Muscle layer of colon (tissue), 2 donors: ENCODE measurements around the gene AHCYL2.
"Not testable (repeated sequence)": the region's sequence is repeated elsewhere in the genome, so short reads cannot be mapped to it uniquely, and the experiment has no call there.

Experiments used
- H3K27ac ChIP-seq: one replicate; pipeline ENCODE4 v1.7.0; 2013; ENCODE audit warnings: low read depth, mild to moderate bottlenecking, low read length, moderate library complexity
- H3K27me3 ChIP-seq, 2 donors: one replicate each; pipeline ENCODE4 v1.7.0; 2013; ENCODE audit warnings: low read length in 2 of 2, mild to moderate bottlenecking in 2 of 2; ENCODE audit not compliant: insufficient read depth in 2 of 2, control insufficient read depth in 1 of 2
- H3K36me3 ChIP-seq: one replicate; pipeline ENCODE4 v1.7.0; 2013; ENCODE audit warnings: mild to moderate bottlenecking, low read length; ENCODE audit not compliant: insufficient read depth
- H3K4me1 ChIP-seq: one replicate; pipeline ENCODE4 v1.7.0; 2013; ENCODE audit warnings: mild to moderate bottlenecking, low read length; ENCODE audit not compliant: insufficient read depth
- H3K4me3 ChIP-seq, 2 donors: one replicate each; pipeline ENCODE4 v1.7.0; 2013; ENCODE audit warnings: low read length in 2 of 2, low read depth in 1 of 2, mild to moderate bottlenecking in 1 of 2, moderate library complexity in 1 of 2
- H3K9ac ChIP-seq: one replicate; pipeline ENCODE4 v1.7.0; 2013; ENCODE audit warnings: low read length
- H3K9me3 ChIP-seq: one replicate; pipeline ENCODE4 v1.7.0; 2013; ENCODE audit warnings: mild to moderate bottlenecking, low read length
- donor health status: abdominal sarcoma.
- donor health status: Adenocarcinoma of cecum.

The AHCYL2 gene

GRCh38 chr7:129362496-129362895 lies 137.7 kb downstream of the AHCYL2 start:
- H3K36me3 ChIP-seq = no peaks in the 10 kb centered on the region
- no peaks in the 10 kb centered on the region for H3K9me3 ChIP-seq
- no peak overlapping the region for H3K9ac ChIP-seq
- no peaks in the 10 kb centered on the region for H3K4me1 ChIP-seq
- no peaks in the 10 kb centered on the region for H3K27me3 ChIP-seq
- H3K27ac ChIP-seq = no peak overlapping the region
- H3K4me3 ChIP-seq = no peak overlapping the region

- Histone ChIP-seq H3K4me1 (no peaks in the 10 kb centered on the region), H3K36me3 (no peaks in the 10 kb centered on the region), H3K27ac (no peak overlapping the region), H3K4me3 (no peak overlapping the region), H3K9ac (no peak overlapping the region), H3K27me3 (no peaks in the 10 kb centered on the region), H3K9me3 (no peaks in the 10 kb centered on the region)
Measured at GRCh38 chr7:129367349-129367699, 142.5 kb downstream of the AHCYL2 start.

- Histone ChIP-seq H3K9me3 (no peaks in the 10 kb centered on the region), H3K27me3 (no peaks in the 10 kb centered on the region), H3K27ac (no peak overlapping the region), H3K4me3 (no peak overlapping the region), H3K36me3 (no peaks in the 10 kb centered on the region), H3K4me1 (no peaks in the 10 kb centered on the region), H3K9ac (no peak overlapping the region)
Measured at GRCh38 chr7:129367700-129368388, 143.0 kb downstream of the AHCYL2 start.

- H3K4me1 ChIP-seq = no peaks in the 10 kb centered on the region
- no peaks in the 10 kb centered on the region for H3K36me3 ChIP-seq
- no peaks in the 10 kb centered on the region for H3K27me3 ChIP-seq
- no peak overlapping the region for H3K9ac ChIP-seq
- no peak overlapping the region for H3K4me3 ChIP-seq
- no peak overlapping the region for H3K27ac ChIP-seq
- no peaks in the 10 kb centered on the region for H3K9me3 ChIP-seq
Measured at GRCh38 chr7:129368389-129368986, 143.7 kb downstream of the AHCYL2 start.

- not testable (repeated sequence) for H3K36me3 ChIP-seq, H3K9ac ChIP-seq, H3K4me3 ChIP-seq, H3K27ac ChIP-seq, H3K9me3 ChIP-seq, H3K4me1 ChIP-seq, H3K27me3 ChIP-seq
Measured at GRCh38 chr7:129369447-129369846, 144.6 kb downstream of the AHCYL2 start.

- H3K36me3 ChIP-seq = no peaks in the 10 kb centered on the region
- no peaks in the 10 kb centered on the region for H3K4me1 ChIP-seq
- H3K27ac ChIP-seq = no peak overlapping the region
- H3K9ac ChIP-seq = no peak overlapping the region
- H3K9me3 ChIP-seq = no peaks in the 10 kb centered on the region
- no peaks in the 10 kb centered on the region for H3K27me3 ChIP-seq
- H3K4me3 ChIP-seq = no peak overlapping the region
Measured at GRCh38 chr7:129370812-129371211, 146.0 kb downstream of the AHCYL2 start.

GRCh38 chr7:129371487-129371886 lies 146.7 kb downstream of the AHCYL2 start:
- Histone ChIP-seq H3K27me3 (no peaks in the 10 kb centered on the region), H3K27ac (no peak overlapping the region), H3K4me1 (no peaks in the 10 kb centered on the region), H3K4me3 (no peak overlapping the region), H3K36me3 (no peaks in the 10 kb centered on the region), H3K9me3 (no peaks in the 10 kb centered on the region), H3K9ac (no peak overlapping the region)

- H3K36me3 ChIP-seq = no peaks in the 10 kb centered on the region
- H3K27me3 ChIP-seq = no peaks in the 10 kb centered on the region
- H3K9me3 ChIP-seq = no peaks in the 10 kb centered on the region
- no peak overlapping the region for H3K27ac ChIP-seq
- H3K9ac ChIP-seq = no peak overlapping the region
- no peak overlapping the region for H3K4me3 ChIP-seq
- H3K4me1 ChIP-seq = no peaks in the 10 kb centered on the region
Measured at GRCh38 chr7:129373651-129374428, 149.0 kb downstream of the AHCYL2 start.

- no peak overlapping the region for H3K27ac ChIP-seq
- H3K9ac ChIP-seq = no peak overlapping the region
- H3K4me3 ChIP-seq = no peak overlapping the region
- no peaks in the 10 kb centered on the region for H3K27me3 ChIP-seq
- no peaks in the 10 kb centered on the region for H3K36me3 ChIP-seq
- no peaks in the 10 kb centered on the region for H3K4me1 ChIP-seq
- H3K9me3 ChIP-seq = no peaks in the 10 kb centered on the region
Measured at GRCh38 chr7:129375141-129375938, 150.5 kb downstream of the AHCYL2 start.

GRCh38 chr7:129376076-129376777 lies 151.4 kb downstream of the AHCYL2 start:
- no peaks in the 10 kb centered on the region for H3K27me3 ChIP-seq
- no peaks in the 10 kb centered on the region for H3K9me3 ChIP-seq
- no peaks in the 10 kb centered on the region for H3K4me1 ChIP-seq
- no peak overlapping the region for H3K27ac ChIP-seq
- no peak overlapping the region for H3K4me3 ChIP-seq
- no peak overlapping the region for H3K9ac ChIP-seq
- H3K36me3 ChIP-seq = no peaks in the 10 kb centered on the region
